ENCODE data around the gene SPATA2.

- no peak for TF ChIP-seq CTCF (conservative IDR thresholded peaks at IDR 0.05)
- no peak for TF ChIP-seq ZFX (IDR thresholded peaks at IDR 0.05)
Observed at GRCh38 chr20:49910340-49910706, 5.0 kb downstream of the SPATA2 start.

Measured in C4-2B (cell line).